Fibroblast of skin of scalp (primary cell): ENCODE measurements around the gene SEZ6L.

Experiments
- DNase-seq: peaks from one replicate; pipeline ENCODE4 v3.0.0-alpha.2; 2013

Gene SEZ6L

DNA sequence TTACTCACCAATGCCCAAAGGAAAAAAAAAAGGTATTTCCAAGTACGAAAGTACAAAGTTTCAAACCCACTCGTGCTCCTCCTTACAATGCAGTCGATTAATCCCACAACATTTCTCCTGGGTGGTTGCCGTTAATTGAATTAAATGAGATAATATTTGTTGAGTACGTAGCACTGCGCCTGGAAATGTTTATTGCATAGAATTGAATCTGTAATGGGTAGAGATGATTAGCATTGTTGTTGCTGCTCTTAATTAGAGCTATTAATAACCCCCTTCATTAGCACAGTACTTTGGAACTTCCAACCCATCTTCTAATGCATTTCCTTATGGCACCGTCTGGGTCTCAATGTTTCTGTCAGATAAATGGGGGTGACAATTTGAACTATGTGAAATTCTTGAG is 77.3 kb downstream of the SEZ6L start:
- no peak for DNase-seq

DNA sequence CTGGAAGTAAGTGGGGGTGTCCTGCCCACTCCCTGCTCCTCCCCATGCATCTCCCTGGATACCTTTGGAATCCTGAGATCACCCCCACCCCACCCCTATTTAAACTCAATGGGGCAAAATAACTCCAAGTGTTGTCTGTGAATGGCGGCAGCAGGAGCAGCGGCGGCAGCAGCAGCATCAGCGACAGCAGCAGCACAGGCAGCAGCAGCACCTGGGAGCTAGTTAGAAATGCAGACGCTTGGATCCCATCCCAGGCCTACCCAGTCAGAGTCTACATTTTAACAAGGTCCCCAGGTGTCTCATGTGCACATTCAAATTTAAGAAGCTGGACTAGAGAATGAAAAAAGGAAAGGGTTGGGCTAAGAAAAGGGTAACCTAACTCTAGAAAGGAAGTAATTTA is 82.6 kb downstream of the SEZ6L start:
- DNase-seq = no peak

DNA sequence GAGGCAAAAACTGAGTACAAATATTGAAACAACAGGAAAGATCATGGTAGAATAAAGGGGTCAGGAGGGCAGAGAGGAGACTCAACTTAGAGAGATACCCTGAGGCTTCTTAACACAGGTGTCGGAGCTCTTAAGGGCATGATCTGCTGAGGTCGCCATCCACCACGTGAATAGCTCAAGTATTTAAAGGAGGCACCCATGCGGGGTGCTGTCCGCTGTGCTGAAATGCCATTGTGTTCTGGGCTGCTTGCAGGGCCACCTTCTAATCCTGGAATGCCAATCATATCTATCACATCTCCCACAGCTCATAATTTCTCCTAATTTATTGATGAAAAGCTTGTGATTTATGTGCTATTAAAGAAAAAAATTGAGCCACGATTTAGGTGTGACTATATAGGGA is 90.2 kb downstream of the SEZ6L start:
- peak; percentile 57 for DNase-seq

DNA sequence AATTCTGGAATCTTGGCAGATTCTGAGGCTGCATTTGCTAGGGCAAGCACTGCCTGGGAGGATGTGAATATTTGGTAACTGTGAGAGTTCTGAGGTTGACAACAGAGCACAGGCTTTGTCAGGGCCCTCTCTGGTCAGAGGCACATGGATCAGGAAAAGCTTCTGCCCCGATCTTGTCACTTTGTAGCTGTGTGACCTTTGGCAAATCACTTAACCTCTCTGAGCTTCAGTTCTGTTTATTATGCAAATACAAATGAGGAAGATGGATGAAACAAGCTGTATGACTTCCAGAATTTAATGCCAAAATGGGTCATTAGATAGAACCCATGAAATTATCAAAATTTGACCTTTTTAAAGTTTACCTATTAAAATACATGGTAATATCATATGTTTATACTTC is 94.9 kb downstream of the SEZ6L start:
- no peak for DNase-seq

DNA sequence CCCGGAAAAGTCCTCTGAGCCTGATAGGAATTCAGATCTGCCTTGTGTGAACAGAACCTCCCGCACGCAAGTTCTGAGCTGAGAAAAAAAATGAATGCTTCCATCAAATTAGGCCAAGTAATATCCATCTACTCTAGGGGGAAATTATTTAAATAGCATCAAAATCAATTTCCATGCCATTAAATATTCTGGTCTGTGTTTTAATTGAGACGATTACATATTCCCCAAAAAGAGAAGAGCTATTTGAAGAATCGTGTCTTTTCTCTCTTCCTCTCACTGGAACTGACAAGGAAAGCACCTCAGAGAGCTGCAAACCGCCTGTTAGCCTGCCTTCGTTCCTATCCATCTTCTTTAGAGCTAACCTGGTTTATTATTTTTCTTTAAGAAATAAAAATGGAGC is 96.0 kb downstream of the SEZ6L start:
- no peak for DNase-seq

DNA sequence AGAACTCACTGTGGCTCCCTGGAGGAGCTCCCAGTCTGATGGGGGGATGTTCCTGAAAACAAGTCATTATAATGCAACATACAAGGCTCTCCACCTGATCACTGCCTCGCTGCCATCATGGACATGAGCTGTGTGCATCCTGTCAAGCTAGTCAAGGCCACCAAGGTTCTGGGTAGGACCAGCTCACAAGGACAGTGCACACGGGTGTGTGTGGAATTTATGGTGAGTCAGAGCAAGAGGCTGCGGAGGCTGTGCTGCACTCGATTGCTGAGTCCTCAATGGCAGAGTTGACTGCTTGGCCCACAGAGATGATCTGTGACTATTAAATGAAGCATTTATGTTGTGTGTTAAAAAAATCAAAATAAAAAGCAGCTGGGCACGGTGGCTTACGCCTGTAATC is 96.6 kb downstream of the SEZ6L start:
- no peak for DNase-seq

DNA sequence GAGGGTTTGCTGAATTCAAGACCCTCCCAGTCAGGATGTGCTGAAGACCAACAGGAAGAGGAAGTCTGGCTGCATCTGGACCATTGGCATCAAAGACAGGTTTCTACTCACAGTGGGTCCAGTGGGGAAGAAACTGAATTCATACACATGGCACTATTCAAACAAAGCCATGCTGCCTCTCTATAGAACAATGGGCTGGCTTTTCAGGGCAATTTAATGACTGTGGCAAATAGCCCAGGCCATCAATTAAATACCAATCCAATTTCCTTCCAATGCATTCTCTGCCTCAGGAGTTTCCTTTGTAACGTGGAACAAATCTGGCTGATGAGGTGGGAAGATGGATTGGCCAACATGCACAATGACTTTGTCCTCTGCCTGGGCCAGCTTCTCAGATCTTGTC is 98.6 kb downstream of the SEZ6L start:
- DNase-seq = no peak

DNA sequence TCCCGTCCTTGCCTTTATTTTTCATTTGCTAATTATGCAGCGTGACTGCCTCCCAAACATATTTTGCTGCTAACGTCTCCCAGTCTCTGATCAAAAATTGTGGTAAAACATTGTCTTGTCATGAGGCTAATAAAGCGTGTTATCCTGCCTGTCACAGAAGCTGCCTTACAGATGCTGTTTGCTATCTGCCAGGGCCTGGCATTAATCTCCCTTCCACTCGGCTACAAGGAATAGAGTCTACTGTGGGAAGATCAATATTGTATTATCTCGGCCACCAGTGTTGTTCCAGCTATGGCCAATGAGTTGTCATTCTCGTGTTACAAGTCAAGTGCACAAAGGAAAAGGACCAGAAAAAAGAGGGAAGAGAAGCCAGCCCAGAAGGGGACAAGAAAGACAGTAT is 100.3 kb downstream of the SEZ6L start:
- DNase-seq = no peak

DNA sequence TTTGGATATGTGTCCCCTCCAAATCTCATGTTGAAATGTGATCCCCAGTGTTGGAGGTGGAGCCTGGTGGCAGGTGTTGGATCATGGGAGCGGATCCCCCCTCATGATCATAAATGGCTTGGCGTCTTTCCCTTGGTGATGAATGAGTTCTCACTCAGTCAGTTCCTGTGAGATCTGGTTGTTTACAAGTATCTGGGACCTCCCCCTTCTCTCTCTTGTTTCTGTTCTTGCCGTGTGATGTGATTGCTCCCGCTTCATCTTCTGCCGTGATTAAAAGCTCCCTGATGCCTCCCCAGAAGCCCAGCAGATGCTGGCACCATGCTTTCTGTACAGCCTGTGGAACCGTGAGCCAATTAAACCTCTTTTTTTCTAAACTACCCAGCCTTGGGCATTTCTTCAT is 102.2 kb downstream of the SEZ6L start:
- DNase-seq = no peak

DNA sequence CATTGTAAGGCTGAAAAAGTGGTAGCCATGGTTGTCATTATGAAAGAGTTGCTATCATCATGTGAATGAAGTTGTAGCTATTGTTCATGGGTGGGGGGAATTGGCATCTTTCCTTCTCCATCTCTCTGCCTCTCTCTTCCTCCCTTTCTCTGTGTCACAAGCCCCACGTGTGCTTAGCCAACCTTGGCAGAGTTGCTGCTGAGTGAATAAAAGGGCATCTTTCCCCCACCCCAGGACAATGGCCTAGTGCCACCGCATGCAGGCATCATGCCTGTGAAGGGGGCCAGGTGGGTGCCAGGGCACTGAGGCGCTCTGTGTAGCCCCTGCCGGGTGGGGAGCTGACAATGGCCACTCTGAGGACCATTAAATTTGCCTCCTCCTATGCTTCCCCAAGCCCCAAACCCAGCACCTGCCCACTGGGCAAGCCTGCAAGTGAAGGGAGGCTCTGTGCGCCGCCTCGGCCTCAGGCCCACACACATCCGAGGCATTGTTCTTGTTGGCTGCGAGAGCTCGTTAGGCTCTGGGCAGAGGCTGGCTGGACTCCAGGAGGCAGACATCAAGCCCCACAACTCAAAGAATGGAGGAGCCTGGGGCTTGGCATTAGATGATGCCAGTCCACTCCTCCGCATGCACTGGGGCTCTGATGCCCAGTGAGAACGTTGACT is 103.9 kb downstream of the SEZ6L start:
- no peak for DNase-seq

DNA sequence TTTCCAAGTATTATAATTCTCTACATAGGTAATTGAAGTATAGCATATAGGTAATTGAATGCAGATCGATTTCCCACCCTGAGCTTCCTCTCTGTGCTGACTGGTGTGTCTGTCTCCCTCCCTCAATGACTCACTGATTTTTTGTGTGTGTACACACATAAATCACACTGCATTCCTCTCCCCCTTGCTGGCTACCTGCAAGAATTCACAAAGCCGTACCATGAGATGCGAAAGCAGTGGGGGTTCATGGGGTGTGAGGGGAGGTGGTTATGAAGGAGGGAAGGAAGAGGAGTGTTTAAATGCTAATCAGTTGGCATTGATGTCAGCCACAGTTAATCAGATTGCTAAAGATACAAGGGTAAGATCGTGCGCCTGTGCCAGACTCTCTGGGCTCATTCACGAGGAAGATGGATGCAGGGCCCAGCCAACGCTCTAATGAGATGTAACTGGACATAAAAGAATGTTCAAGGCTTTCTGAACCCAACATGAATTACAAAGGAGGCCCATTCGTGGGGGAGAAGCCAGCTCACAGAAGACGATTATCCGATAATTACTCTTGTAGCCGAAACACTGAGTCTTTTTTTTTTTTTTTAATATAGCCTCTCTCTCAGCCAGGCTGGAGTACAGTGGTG is 107.4 kb downstream of the SEZ6L start:
- DNase-seq = no peak

DNA sequence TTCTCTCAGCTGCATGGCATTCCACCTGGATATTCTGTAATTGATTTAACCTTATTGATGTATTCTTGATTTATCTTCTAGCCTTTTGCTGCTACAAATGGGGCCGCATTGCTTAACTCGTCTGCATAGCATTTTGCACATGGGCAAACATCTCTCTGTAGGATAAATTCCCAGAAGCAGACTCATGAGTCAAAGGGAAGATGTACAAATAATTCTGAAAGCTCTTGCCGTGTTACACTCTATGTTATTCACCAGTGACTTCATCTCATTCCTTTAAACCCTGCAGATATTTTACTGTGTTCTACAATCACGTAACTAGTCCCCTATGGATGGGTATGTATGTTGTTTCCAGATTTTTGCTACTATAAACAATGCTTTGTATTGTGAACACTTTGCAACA is 112.7 kb downstream of the SEZ6L start:
- DNase-seq = peak; percentile 40

DNA sequence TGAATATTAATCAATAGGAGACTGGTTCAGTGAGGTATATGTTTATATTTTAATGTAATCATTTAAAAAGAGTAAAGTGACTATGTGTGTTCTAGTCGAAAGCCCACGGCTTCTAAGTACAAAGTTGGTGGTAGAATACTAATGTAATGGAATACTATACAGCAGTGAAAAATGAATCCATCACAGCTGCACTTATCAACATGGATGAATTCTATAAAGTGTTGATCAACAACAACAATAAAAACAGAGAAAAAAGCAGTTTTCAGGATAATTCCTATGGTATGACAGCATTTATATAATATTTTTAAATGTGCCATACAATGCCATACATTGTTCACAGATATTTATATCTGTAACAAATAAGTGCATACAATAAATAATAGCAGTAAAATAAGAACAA is 114.1 kb downstream of the SEZ6L start:
- DNase-seq = no peak

DNA sequence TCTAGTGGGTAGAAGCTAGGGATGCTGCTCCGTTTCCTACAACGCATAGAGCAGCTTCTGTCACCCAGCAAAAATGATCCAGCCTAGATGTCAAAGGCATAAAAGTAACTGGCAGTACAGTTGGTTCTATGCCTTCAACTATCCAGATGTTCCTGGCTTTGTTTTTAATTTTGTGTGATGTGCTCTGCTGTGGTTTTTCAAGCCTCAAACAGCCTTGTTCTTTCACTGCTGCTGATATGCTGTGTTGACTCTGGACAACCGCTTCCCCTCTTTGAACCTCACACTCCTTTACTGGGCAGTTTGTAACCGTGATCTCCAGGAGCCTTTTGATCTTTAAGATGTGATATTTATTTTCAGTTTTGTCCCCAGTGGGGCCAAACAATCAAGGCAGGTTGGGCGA is 116.4 kb downstream of the SEZ6L start:
- DNase-seq = no peak

DNA sequence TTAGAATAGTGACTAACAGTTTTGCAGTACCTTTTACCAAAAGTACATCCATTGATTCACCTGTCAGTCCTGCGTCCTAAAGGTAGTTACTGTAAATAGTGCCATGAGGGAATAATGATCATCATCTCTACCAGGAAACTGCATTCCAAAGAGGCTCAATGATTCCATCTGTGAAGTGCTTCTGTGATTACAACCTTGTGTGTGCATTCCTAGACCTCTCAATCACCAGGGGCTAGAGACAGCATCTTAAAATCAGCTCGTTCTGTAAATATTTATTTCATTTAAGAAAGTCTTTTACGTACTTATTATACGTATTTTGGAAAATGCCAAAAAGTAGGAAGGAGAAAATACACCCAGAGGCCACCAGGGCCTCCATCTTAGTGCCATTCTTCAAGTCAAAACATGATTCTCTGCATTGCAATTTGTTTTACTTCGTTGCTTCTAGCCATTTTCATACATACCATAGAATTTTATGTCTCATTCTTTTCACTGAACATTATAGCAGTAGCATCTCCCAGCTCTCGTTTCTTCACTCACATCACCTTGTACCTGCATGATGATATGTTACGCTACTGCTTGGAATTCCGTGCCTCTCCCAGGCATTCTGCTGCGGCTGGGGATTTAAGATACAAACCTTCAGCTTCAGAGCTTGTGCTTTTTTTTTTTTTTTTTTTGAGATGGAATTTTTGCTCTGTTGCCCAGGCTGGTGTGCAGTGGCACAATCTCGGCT is 117.0 kb downstream of the SEZ6L start:
- peak; percentile 18 for DNase-seq

DNA sequence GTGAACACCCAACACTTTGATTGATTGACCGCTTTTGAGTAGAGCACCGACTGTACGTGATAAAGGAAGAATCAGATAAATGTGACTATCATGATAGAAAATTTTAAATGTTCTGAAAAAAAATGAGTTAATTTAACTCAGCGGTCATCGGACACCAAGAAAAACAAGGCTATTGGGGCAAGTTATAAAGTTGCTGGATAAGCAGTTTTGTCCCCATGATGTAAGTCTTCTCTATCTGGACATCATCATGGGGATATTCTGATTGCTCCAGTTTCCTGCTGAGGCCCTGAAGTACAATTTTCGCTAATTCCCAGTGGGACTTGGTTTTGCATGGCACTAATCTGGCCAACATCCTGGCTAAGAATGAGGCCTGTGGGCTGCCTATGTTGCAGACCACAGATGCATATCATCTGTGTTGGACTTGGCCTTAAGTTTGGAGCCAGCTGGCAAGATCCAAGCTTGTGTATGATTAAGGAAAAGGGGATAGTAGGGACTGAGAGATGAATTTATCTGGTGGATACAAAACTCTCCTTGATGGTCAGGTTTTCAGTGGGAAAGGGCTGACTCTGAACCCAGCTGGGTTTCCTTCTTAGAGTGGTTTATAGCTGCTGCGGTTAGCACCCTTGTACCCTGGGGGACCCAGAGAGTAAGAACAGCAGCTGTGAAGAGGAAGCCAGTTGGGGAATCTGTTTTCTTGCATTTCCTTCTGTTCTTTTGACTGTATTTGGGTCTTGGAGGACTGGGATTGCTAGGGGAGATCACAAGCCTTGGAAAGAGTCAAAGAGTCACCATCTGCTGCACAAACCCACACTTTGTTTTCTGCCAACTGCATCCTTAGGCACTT is 118.3 kb downstream of the SEZ6L start:
- peak; percentile 37 for DNase-seq

DNA sequence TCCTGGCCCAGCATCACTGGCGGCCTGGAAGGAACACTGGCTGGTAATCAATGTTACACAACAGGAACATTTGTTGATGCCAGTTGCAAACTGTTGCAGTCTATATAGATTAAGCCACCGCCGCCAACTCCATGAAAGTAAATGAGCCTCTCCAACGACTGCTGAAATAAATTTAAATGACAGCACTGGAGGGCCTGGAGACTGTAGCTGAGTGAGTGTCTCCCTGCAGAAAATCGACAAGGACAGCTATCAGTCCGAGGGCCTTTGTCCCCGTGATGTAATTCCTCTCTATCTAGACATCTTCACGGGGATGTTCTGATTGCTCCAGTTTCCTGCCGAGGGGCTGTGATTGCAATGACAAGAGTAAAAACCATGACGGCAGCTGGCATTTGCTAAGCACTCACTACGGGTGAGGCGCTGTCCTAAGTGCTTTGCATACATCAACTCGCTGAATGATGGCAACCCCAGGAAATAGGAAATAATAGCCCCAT is 120.4 kb downstream of the SEZ6L start:
- no peak for DNase-seq

DNA sequence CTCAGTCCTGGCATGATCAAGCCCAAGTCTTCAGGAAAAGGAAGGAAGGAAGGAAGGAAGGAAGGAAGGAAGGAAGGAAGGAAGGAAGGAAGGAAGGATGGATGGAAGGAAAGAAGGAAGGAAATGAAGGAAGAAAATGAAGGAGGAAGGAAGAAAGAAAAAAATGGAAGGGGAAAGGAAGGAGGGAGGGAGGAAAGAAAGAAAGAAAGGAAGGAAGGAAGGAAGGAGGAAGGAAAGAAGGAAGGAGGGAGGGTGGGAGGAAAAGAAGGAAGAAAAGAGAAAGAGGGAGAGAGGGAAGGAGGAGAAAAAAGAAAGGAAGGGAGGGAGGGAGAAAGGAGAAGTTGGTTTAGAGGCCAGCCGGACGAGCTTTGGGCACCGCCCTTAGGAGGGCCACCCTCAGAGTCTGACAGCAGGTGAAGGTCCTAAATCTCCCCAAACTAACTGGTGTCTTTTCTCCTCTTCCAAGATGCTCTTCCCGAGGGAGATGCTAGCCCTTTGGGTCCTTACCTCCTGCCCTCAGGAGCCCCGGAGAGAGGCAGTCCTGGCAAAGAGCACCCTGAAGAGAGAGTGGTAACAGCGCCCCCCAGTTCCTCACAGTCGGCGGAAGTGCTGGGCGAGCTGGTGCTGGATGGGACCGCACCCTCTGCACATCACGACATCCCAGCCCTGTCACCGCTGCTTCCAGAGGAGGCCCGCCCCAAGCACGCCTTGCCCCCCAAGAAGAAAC is 122.8 kb downstream of the SEZ6L start:
- no peak for DNase-seq

DNA sequence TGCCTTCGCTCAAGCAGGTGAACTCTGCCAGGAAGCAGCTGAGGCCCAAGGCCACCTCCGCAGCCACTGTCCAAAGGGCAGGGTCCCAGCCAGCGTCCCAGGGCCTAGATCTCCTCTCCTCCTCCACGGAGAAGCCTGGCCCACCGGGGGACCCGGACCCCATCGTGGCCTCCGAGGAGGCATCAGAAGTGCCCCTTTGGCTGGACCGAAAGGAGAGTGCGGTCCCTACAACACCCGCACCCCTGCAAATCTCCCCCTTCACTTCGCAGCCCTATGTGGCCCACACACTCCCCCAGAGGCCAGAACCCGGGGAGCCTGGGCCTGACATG is 123.4 kb downstream of the SEZ6L start:
- no peak for DNase-seq

DNA sequence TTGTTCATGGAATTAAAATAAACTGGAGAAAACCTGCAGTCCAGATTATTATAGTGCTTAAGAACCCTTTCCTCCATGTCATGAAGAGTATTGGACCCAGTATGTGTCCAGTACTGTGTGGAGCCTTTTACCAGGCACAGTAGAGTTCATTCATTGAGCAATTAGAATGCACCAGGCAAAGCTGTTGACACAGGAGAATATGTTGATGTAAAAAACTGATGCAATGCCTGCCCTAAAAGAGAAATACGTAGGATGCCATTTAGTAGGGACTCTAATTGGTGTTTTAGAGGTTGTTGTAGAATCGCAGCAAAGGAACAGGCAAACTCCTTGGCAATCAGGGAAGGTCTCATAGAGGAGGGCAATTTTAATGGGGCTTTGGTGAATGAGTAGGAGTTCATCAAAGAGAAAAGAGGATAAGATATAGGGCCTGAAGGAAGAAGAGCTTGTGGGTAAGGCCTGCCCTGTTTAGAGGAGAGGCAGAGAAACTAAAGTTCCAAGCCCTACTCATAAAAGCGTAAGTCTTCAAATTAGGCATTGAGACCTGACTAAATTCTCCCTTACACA is 126.4 kb downstream of the SEZ6L start:
- peak; percentile 35 for DNase-seq

DNA sequence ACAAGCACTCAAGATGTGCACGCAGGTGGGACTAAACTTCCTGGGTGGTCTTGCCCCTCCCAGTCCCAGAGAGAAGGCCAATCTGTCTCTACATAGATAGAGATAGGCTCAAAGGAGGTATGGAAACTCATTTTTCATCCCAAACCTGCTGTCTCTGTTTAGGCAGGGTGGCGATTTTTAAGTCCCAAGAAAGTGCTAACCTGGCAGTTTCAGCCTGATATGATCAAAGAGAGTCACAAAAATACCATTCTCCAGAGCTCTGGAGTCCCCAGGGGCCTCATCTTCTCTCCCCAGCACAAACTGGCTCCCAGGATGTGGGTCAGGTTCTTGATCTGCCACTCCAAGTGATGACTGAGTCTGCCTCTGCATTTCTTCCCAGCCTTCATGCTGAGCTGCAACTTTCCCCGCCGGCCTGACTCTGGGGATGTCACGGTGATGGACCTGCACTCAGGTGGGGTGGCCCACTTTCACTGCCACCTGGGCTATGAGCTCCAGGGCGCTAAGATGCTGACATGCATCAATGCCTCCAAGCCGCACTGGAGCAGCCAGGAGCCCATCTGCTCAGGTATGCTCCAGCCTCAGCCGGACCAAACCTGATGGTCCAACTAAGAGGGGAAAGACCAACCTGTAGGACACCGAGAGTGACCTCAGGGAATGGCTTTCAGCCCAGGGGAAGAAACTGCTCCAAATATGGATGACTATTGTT is 129.5 kb downstream of the SEZ6L start:
- DNase-seq = no peak
